GM12878 (cell line): Measurements from ENCODE around the gene VAV2. TPM values are rescaled to one million over a fixed set of nuclear protein-coding genes. Genes with fewer than 3 reads are reported as not detected.

Experiments
- ATAC-seq: fragments of 200-7000 bp; cut with Tn5 transposase; 3 replicates; pipeline ENCODE4 v1.9.1; 2020; ENCODE audit warnings: mild to moderate bottlenecking, moderate library complexity
- BruUV-seq: library from RNA; stranded (reverse); fragments of 400-500 nt; replicated peaks from 2 replicates; lab custom pipeline; 2021; lab: Mats Ljungman, UMichigan
- CTCF ChIA-PET: fragments of 300-600 bp; sonication (Branson Sonifier 250); formaldehyde crosslinking; extraction: SDS; loops from one replicate; lab custom pipeline; 2021; ENCODE audit warnings: inconsistent platforms; lab: Yijun Ruan, JAX
- POLR2A ChIA-PET: fragments of 350-600 bp; formaldehyde crosslinking; extraction: SDS; loops from one replicate; lab custom pipeline; 2021; ENCODE audit warnings: inconsistent platforms; lab: Charles Lee
- RAD21 ChIA-PET: fragments of 300-600 bp; sonication (Branson Sonifier 250); formaldehyde crosslinking; loops from one replicate; lab custom pipeline; 2023; ENCODE audit warnings: antibody characterized with exemption; ENCODE audit not compliant: unreplicated experiment; lab: Charles Lee
- SMC1A ChIA-PET: fragments of 300-600 bp; sonication (Branson Sonifier 250); formaldehyde crosslinking; loops from one replicate; lab custom pipeline; 2023; ENCODE audit not compliant: unreplicated experiment, uncharacterized antibody; lab: Charles Lee
- DNase-seq: peaks from one replicate; pipeline ENCODE4 v3.0.0-alpha.2; 2011; ENCODE audit warnings: low read depth, low spot score
- FAIRE-seq: peaks from 3 replicates; lab custom pipeline; 2011; peaks lifted over from hg19 to GRCh38; lab: Jason Lieb, UNC
- H2AFZ ChIP-seq: 2 replicates; pipeline ENCODE4 v1.6.0; 2011; ENCODE audit warnings: low read depth, low read length, control low read depth; ENCODE audit not compliant: control insufficient read depth
- H3K27ac ChIP-seq: 2 replicates; pipeline ENCODE4 v1.5.1; 2011; ENCODE audit warnings: control low read depth; ENCODE audit not compliant: control insufficient read depth, insufficient read depth
- H3K27me3 ChIP-seq, 2 experiments: replicated peaks in 1 of 2; 2 replicates each; pipeline versions ENCODE4 v1.6.0 to v1.6.1; 2011; ENCODE audit warnings: low read length in 1 of 2; ENCODE audit not compliant: control insufficient read depth in 2 of 2, insufficient read depth in 2 of 2
- H3K36me3 ChIP-seq, 2 experiments: 2 replicates each; pipeline ENCODE4 v1.5.1; 2011; ENCODE audit warnings: low read length in 1 of 2; ENCODE audit not compliant: control insufficient read depth in 2 of 2, insufficient read depth in 2 of 2
- H3K4me1 ChIP-seq: 2 replicates; pipeline ENCODE4 v1.6.1; 2011; ENCODE audit warnings: mild to moderate bottlenecking, low read length, moderate library complexity, mixed read lengths; ENCODE audit not compliant: control insufficient read depth, insufficient read depth
- H3K4me2 ChIP-seq: 2 replicates; pipeline ENCODE4 v1.6.0; 2011; ENCODE audit warnings: control low read depth; ENCODE audit not compliant: control insufficient read depth, insufficient read depth
- H3K4me3 ChIP-seq: fragments of 200-600 bp; sonication (generic); 2 replicates; pipeline ENCODE4 v1.5.1; 2016
- H3K79me2 ChIP-seq: 2 replicates; pipeline ENCODE4 v1.6.0; 2011; ENCODE audit warnings: low read length; ENCODE audit not compliant: control insufficient read depth, insufficient read depth
- H3K9ac ChIP-seq: 2 replicates; pipeline ENCODE4 v1.8.0; 2011; ENCODE audit warnings: low read length, control low read depth, mixed read lengths; ENCODE audit not compliant: control insufficient read depth, insufficient read depth
- H3K9me3 ChIP-seq: replicated peaks from 3 replicates; pipeline ENCODE4 v1.5.1; 2011; ENCODE audit warnings: mild to moderate bottlenecking, low read length; ENCODE audit not compliant: control insufficient read depth, insufficient read depth
- H4K20me1 ChIP-seq: 2 replicates; pipeline ENCODE4 v1.6.0; 2011; ENCODE audit not compliant: control insufficient read depth, insufficient read depth
- BRCA1 ChIP-seq: IDR thresholded peaks from 2 replicates; pipeline ENCODE4 v1.6.1; 2011; ENCODE audit warnings: low read depth, low read length, improper control_type of control experiment
- CBFB ChIP-seq: IDR thresholded peaks from 2 replicates; pipeline ENCODE4 v1.6.1; 2016; ENCODE audit warnings: antibody characterized with exemption, low read depth
- CHD4 ChIP-seq: fragments of 200-600 bp; sonication (generic); IDR thresholded peaks from 2 replicates; pipeline ENCODE4 v1.6.1; 2016; ENCODE audit warnings: mild to moderate bottlenecking
- JUNB ChIP-seq: IDR thresholded peaks from 2 replicates; pipeline ENCODE4 v1.6.1; 2016; ENCODE audit warnings: antibody characterized with exemption, mild to moderate bottlenecking
- KAT2A ChIP-seq: conservative IDR thresholded peaks from 2 replicates; pipeline ENCODE4 v1.6.1; 2011; ENCODE audit warnings: low read depth, low read length; ENCODE audit not compliant: control insufficient read depth
- MTA3 ChIP-seq: IDR thresholded peaks from 2 replicates; pipeline ENCODE4 v1.6.1; 2012; ENCODE audit warnings: low read length, inconsistent platforms, borderline replicate concordance
- MYB ChIP-seq: fragments of 150-350 bp; IDR thresholded peaks from 2 replicates; pipeline ENCODE4 v1.6.1; 2014; ENCODE audit warnings: mild to moderate bottlenecking, low read depth, low read length, borderline replicate concordance
- NFYB ChIP-seq: IDR thresholded peaks from 2 replicates; pipeline ENCODE4 v1.6.1; 2011; ENCODE audit warnings: low read depth, mild to moderate bottlenecking, low read length, improper control_type of control experiment, moderate library complexity; ENCODE audit not compliant: insufficient read depth
- PAX5 ChIP-seq: IDR thresholded peaks from 2 replicates; pipeline ENCODE4 v1.6.1; 2011; ENCODE audit warnings: low read depth, low read length, borderline replicate concordance
- PML ChIP-seq: IDR thresholded peaks from 2 replicates; pipeline ENCODE4 v1.6.1; 2012; ENCODE audit warnings: low read length, inconsistent platforms
- POLR2A ChIP-seq: IDR thresholded peaks from 2 replicates; pipeline ENCODE4 v1.6.1; 2011; ENCODE audit warnings: low read depth, mild to moderate bottlenecking, low read length
- POLR2AphosphoS2 ChIP-seq: IDR thresholded peaks from 2 replicates; pipeline ENCODE4 v1.6.1; 2011; ENCODE audit warnings: low read depth, mild to moderate bottlenecking, low read length, improper control_type of control experiment, moderate library complexity
- POU2F2 ChIP-seq: IDR thresholded peaks from 3 replicates; pipeline ENCODE4 v1.6.1; 2011; ENCODE audit warnings: low read depth, mild to moderate bottlenecking, low read length, borderline replicate concordance
- RUNX3 ChIP-seq: IDR thresholded peaks from 2 replicates; pipeline ENCODE4 v1.6.1; 2012; ENCODE audit warnings: low read length, inconsistent platforms
- SIN3A ChIP-seq: IDR thresholded peaks from 2 replicates; pipeline ENCODE4 v1.6.1; 2012; ENCODE audit warnings: low read depth, low read length, improper control_type of control experiment
- SMAD5 ChIP-seq: IDR thresholded peaks from 2 replicates; pipeline ENCODE4 v1.6.1; 2016; ENCODE audit warnings: antibody characterized with exemption, low read depth
- WGBS: methylation state at CpG from one replicate; pipeline ENCODE4 v1.1.6; 2016; ENCODE audit warnings: low lambda C conversion rate; ENCODE audit not compliant: insufficient replicate concordance, insufficient coverage; ENCODE audit errors: missing lambda C conversion rate; 5-methylcytosine and 5-hydroxymethylcytosine counted together
- in situ Hi-C: fragments of 300-500 bp; cut with MboI; formaldehyde crosslinking; loops from 9 replicates; pipeline ENCODE4 v1.14.3; 2018; ENCODE audit warnings: mixed read lengths
- intact Hi-C: fragments of 100-400 bp; cut with micrococcal nuclease; formaldehyde crosslinking; loops from one replicate; pipeline ENCODE4 v1.14.2; 2022; ENCODE audit not compliant: unreplicated experiment
- polyA plus RNA-seq, 11 experiments: library from polyadenylated mRNA; depleted of rRNA in 4 of 11; unstranded in 6 of 11; stranded (reverse) in 5 of 11; fragments of >200 nt; fragmentation: Nextera tagmentation in 4 of 11; fragmentation: Illumina TruSeq in 1 of 11; extraction: Ambion mirVana in 4 of 11; extraction: Trizol in 1 of 11; gene quantifications; 1 replicate in 1 of 11; 2 replicates in 10 of 11; pipeline versions ENCODE4 v1.2.1 to v1.2.3, GENCODE V29; 2011 to 2016; ENCODE audit warnings: inconsistent platforms in 2 of 11, missing spikeins in 2 of 11, low read depth in 1 of 11
- total RNA-seq, 4 experiments: library from RNA; depleted of rRNA in 3 of 4; stranded (reverse); fragments of >200 nt in 3 of 4; fragmentation: Illumina TruSeq in 1 of 4; extraction: Trizol in 1 of 4; gene quantifications; 2 replicates each; pipeline versions ENCODE4 v1.2.1 to v1.2.3, GENCODE V29; 2013 to 2021
- TF ChIP-seq, protein P1 (sequence below): fragments of 450-650 bp; IDR thresholded peaks from 2 replicates; pipeline ENCODE4 v1.6.1; 2018; ENCODE audit warnings: borderline replicate concordance, mild to moderate bottlenecking; ENCODE audit not compliant: partially characterized antibody

Gene VAV2
- total and polyA plus RNA-seq, 10 of the 15 experiments (the other 5 are each of a cell fraction or from before 2014, with no cell fraction given) = 0.13 to 43.9 (median 16.9) TPM

DNA sequence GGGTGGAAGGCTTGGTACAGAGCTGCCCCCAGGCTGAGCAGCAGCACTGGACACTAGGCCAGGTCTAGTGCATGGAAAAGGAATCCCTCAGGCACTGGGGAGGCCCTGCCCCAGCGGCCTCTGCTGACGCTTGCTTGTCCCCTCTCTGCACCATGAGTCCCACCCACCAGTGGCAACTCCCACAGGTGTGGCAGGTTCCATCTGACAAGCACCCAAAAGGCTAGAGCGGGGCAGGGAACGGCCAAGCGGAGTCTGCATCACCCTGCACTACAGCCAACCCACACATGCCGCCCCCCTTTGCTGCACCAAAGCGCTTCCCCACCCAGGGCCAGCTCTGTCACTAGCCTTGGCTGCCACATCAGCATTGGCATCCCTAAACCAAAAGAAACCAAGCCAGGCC lies 138.8 kb downstream of the VAV2 start:
- 0 out of 2 replicates have a peak, but pooled peaks cover 3% of the 10 kb centered on the region for H4K20me1 ChIP-seq
- no peak for FAIRE-seq

GRCh38 chr9:133852431-133852830 lies 139.7 kb downstream of the VAV2 start:
- in situ Hi-C loops (no loop called here), intact Hi-C loops (no loop called here)
- ChIA-PET CTCF (no interaction called here), SMC1A (no interaction called here), RAD21 (no interaction called here), POLR2A (no interaction called here)
- H4K20me1 ChIP-seq = 0 out of 2 replicates have a peak, but pooled peaks cover 3% of the 10 kb centered on the region
- no peak for DNase-seq
- no peak overlapping the region for H2AFZ ChIP-seq
- no peak for FAIRE-seq
- H3K4me2 ChIP-seq = no peak overlapping the region
- H3K4me3 ChIP-seq = no peak overlapping the region
- H3K27me3 ChIP-seq = no peaks in the 10 kb centered on the region
- H3K4me1 ChIP-seq = no peaks in the 10 kb centered on the region
- 97% methylated on average over 6 of the region's 6 CpGs for whole genome bisulfite sequencing
- H3K9me3 ChIP-seq = no peaks in the 10 kb centered on the region
- H3K79me2 ChIP-seq = peaks cover 2% of the 10 kb centered on the region
- BruUV-seq = no TSS peak
- ATAC-seq = no peak
- H3K9ac ChIP-seq = no peak overlapping the region
- H3K36me3 ChIP-seq = peaks cover 0 to 18% of the 10 kb centered on the region in 2 experiments; a peak in 3 of 4 replicates
- no peak overlapping the region for H3K27ac ChIP-seq
- TF ChIP-seq PAX5 = no peak
- no peak for TF ChIP-seq MTA3
- no peak for TF ChIP-seq RUNX3
- no peak for TF ChIP-seq POU2F2
- TF ChIP-seq, protein P1, sequence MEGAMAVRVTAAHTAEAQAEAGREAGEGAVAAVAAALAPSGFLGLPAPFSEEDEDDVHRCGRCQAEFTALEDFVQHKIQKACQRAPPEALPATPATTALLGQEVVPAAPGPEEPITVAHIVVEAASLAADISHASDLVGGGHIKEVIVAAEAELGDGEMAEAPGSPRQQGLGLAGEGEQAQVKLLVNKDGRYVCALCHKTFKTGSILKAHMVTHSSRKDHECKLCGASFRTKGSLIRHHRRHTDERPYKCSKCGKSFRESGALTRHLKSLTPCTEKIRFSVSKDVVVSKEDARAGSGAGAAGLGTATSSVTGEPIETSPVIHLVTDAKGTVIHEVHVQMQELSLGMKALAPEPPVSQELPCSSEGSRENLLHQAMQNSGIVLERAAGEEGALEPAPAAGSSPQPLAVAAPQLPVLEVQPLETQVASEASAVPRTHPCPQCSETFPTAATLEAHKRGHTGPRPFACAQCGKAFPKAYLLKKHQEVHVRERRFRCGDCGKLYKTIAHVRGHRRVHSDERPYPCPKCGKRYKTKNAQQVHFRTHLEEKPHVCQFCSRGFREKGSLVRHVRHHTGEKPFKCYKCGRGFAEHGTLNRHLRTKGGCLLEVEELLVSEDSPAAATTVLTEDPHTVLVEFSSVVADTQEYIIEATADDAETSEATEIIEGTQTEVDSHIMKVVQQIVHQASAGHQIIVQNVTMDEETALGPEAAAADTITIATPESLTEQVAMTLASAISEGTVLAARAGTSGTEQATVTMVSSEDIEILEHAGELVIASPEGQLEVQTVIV = no peak
- TF ChIP-seq CHD4 = no peak
- TF ChIP-seq PML = no peak
- no peak for TF ChIP-seq MYB
- TF ChIP-seq BRCA1 = no peak
- no peak for TF ChIP-seq NFYB

More for the DNA sequence above, 138.8 kb downstream of the VAV2 start:
- no peak for TF ChIP-seq KAT2A
- no peak for TF ChIP-seq SIN3A
- TF ChIP-seq JUNB = no peak
- no peak for TF ChIP-seq POLR2AphosphoS2
- no peak for TF ChIP-seq CBFB
- no peak for TF ChIP-seq POLR2A
- no peak for TF ChIP-seq SMAD5
- TF ChIP-seq, all 136 proteins: peak for 0
- ChIA-PET SMC1A (no interaction called here), RAD21 (no interaction called here), CTCF (no interaction called here), POLR2A (no interaction called here)
- DNase-seq (no peak), ATAC-seq (no peak)
- in situ Hi-C loops = no loop called here
- H3K27ac ChIP-seq = no peak overlapping the region
- H3K79me2 ChIP-seq = peaks cover 2% of the 10 kb centered on the region
- no peaks in the 10 kb centered on the region for H3K9me3 ChIP-seq
- H3K9ac ChIP-seq = no peak overlapping the region
- 95% methylated on average over 7 of the region's 7 CpGs for WGBS
- intact Hi-C loops = no loop called here
- no peaks in the 10 kb centered on the region for H3K27me3 ChIP-seq
- no TSS peak for BruUV-seq
- no peak overlapping the region for H2AFZ ChIP-seq
- no peaks in the 10 kb centered on the region for H3K4me1 ChIP-seq
- no peak overlapping the region for H3K4me3 ChIP-seq
- no peak overlapping the region for H3K4me2 ChIP-seq
- peaks cover 0 to 21% of the 10 kb centered on the region in 2 experiments; a peak in 3 of 4 replicates for H3K36me3 ChIP-seq
